SK-N-SH treated with all-trans-retinoic acid at 6 μM for 48 hours (cell line): ENCODE data around the gene PEX10.

Source experiments
- ATAC-seq: fragments of 200-7000 bp; cut with Tn5 transposase; 3 replicates; pipeline ENCODE4 v1.9.1; 2020; ENCODE audit warnings: mild to moderate bottlenecking, moderate library complexity
- ARNTL ChIP-seq: fragments of 450-650 bp; formaldehyde crosslinking; IDR thresholded peaks from 2 replicates; pipeline ENCODE4 v1.5.0; 2020; ENCODE audit warnings: low read depth, mild to moderate bottlenecking, moderate library complexity, borderline replicate concordance
- CSDC2 ChIP-seq: fragments of 250-450 bp; sonication (Bioruptor Pico); IDR thresholded peaks from 2 replicates; pipeline ENCODE4 v1.5.0; 2020; ENCODE audit warnings: mild to moderate bottlenecking, moderate library complexity
- CSRNP3 ChIP-seq: fragments of 250-450 bp; sonication (Bioruptor Pico); IDR thresholded peaks from 2 replicates; pipeline ENCODE4 v1.5.1; 2021; ENCODE audit warnings: mild to moderate bottlenecking, moderate library complexity
- ESRRG ChIP-seq: fragments of 250-450 bp; sonication (Bioruptor Pico); IDR thresholded peaks from 2 replicates; pipeline ENCODE4 v1.6.1; 2021; ENCODE audit warnings: mild to moderate bottlenecking
- ISL1 ChIP-seq: fragments of 250-450 bp; sonication (Bioruptor Pico); IDR thresholded peaks from 2 replicates; pipeline ENCODE4 v2.1.2; 2022; ENCODE audit warnings: mild to moderate bottlenecking, moderate library complexity
- OSR1 ChIP-seq: fragments of 250-450 bp; sonication (Bioruptor Pico); IDR thresholded peaks from 2 replicates; pipeline ENCODE4 v1.8.0; 2022; ENCODE audit warnings: moderate library complexity, mild to moderate bottlenecking, inconsistent platforms
- POU6F1 ChIP-seq: fragments of 250-450 bp; sonication (Bioruptor Pico); IDR thresholded peaks from 2 replicates; pipeline ENCODE4 v1.8.0; 2021; ENCODE audit warnings: low read depth, mild to moderate bottlenecking, moderate library complexity, borderline replicate concordance
- PPARA ChIP-seq: fragments of 250-450 bp; sonication (Bioruptor Pico); IDR thresholded peaks from 2 replicates; pipeline ENCODE4 v1.5.0; 2020; ENCODE audit warnings: mild to moderate bottlenecking, borderline replicate concordance
- RARB ChIP-seq: fragments of 250-450 bp; sonication (Bioruptor Pico); IDR thresholded peaks from 2 replicates; pipeline ENCODE4 v1.8.0; 2021; ENCODE audit warnings: mild to moderate bottlenecking, moderate library complexity
- SNAI2 ChIP-seq: fragments of 250-450 bp; sonication (Bioruptor Pico); IDR thresholded peaks from 2 replicates; pipeline ENCODE4 v1.5.0; 2020; ENCODE audit warnings: mild to moderate bottlenecking, moderate library complexity
- TOX ChIP-seq: fragments of 250-450 bp; sonication (Bioruptor Pico); IDR thresholded peaks from 2 replicates; pipeline ENCODE4 v1.8.0; 2021; ENCODE audit warnings: mild to moderate bottlenecking, moderate library complexity, borderline replicate concordance
- ZFP30 ChIP-seq: fragments of 450-650 bp; formaldehyde crosslinking; IDR thresholded peaks from 2 replicates; pipeline ENCODE4 v1.5.0; 2022; ENCODE audit warnings: mild to moderate bottlenecking, moderate library complexity
- ZNF565 ChIP-seq: fragments of 450-650 bp; formaldehyde crosslinking; conservative IDR thresholded peaks from 2 replicates; pipeline ENCODE4 v1.5.0; 2020; ENCODE audit warnings: low read depth, mild to moderate bottlenecking, moderate library complexity
- ZNF70 ChIP-seq: fragments of 450-650 bp; formaldehyde crosslinking; IDR thresholded peaks from 2 replicates; pipeline ENCODE4 v1.5.0; 2020; ENCODE audit warnings: mild to moderate bottlenecking, moderate library complexity
- ZNF8 ChIP-seq: fragments of 450-650 bp; formaldehyde crosslinking; IDR thresholded peaks from 2 replicates; pipeline ENCODE4 v1.5.0; 2020; ENCODE audit warnings: mild to moderate bottlenecking, moderate library complexity
- TF ChIP-seq, protein P1 (sequence below): fragments of 250-450 bp; sonication (Bioruptor Pico); IDR thresholded peaks from 2 replicates; pipeline ENCODE4 v1.5.0; 2020; ENCODE audit warnings: mild to moderate bottlenecking, moderate library complexity
- TF ChIP-seq, protein P2 (sequence below): fragments of 250-450 bp; sonication (Bioruptor Pico); IDR thresholded peaks from 2 replicates; pipeline ENCODE4 v1.8.0; 2020; ENCODE audit warnings: mild to moderate bottlenecking, moderate library complexity, borderline replicate concordance
- TF ChIP-seq, protein P3 (sequence below): fragments of 250-450 bp; sonication (Bioruptor Pico); IDR thresholded peaks from 2 replicates; pipeline ENCODE4 v1.5.1; 2020; ENCODE audit warnings: low read depth, mild to moderate bottlenecking, moderate library complexity

PEX10 gene

DNA sequence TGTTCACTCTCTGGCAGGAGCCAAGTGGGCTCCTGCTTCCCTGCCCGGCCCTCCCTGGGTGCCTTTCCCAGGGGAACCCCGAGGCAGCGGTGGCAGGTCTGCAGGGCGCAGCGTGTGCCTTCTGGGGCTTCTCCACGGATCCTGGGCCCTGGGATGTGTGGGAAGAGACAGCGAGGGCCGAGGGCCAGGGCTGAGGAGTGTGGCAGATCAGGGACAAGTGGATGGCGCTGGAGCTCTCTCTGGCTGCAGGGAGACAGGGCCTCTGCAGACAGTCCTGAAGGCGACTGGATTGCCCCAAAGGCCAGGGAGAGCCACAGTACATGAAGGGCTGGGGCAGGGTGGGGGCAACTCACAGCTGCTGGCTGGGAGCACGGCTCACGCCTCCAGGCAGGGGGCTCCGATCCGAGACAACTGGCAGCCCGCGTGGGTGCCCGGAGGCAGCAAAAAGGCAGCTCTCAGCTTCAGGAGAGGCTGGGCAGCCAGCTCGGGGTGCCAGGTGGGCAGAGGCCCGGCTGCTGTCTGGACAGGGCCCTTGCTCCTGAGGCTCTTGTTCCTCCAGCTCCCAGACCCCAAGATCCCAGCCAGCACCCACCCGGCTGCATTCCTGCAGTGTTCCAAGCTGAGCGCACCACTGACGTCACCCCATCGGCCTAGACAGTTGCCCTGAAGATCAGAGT, 37.0 kb downstream of the PEX10 start:
- ATAC-seq, result no peak
- TF ChIP-seq, protein P1, sequence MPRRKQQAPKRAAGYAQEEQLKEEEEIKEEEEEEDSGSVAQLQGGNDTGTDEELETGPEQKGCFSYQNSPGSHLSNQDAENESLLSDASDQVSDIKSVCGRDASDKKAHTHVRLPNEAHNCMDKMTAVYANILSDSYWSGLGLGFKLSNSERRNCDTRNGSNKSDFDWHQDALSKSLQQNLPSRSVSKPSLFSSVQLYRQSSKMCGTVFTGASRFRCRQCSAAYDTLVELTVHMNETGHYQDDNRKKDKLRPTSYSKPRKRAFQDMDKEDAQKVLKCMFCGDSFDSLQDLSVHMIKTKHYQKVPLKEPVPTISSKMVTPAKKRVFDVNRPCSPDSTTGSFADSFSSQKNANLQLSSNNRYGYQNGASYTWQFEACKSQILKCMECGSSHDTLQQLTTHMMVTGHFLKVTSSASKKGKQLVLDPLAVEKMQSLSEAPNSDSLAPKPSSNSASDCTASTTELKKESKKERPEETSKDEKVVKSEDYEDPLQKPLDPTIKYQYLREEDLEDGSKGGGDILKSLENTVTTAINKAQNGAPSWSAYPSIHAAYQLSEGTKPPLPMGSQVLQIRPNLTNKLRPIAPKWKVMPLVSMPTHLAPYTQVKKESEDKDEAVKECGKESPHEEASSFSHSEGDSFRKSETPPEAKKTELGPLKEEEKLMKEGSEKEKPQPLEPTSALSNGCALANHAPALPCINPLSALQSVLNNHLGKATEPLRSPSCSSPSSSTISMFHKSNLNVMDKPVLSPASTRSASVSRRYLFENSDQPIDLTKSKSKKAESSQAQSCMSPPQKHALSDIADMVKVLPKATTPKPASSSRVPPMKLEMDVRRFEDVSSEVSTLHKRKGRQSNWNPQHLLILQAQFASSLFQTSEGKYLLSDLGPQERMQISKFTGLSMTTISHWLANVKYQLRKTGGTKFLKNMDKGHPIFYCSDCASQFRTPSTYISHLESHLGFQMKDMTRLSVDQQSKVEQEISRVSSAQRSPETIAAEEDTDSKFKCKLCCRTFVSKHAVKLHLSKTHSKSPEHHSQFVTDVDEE (CRISPR knock-in tag), result no peak
- TF ChIP-seq RARB (CRISPR knock-in tag), result no peak
- no peak for TF ChIP-seq ZNF70 (CRISPR knock-in tag)
- TF ChIP-seq, protein P2, sequence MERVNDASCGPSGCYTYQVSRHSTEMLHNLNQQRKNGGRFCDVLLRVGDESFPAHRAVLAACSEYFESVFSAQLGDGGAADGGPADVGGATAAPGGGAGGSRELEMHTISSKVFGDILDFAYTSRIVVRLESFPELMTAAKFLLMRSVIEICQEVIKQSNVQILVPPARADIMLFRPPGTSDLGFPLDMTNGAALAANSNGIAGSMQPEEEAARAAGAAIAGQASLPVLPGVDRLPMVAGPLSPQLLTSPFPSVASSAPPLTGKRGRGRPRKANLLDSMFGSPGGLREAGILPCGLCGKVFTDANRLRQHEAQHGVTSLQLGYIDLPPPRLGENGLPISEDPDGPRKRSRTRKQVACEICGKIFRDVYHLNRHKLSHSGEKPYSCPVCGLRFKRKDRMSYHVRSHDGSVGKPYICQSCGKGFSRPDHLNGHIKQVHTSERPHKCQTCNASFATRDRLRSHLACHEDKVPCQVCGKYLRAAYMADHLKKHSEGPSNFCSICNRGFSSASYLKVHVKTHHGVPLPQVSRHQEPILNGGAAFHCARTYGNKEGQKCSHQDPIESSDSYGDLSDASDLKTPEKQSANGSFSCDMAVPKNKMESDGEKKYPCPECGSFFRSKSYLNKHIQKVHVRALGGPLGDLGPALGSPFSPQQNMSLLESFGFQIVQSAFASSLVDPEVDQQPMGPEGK (CRISPR knock-in tag), result no peak

GRCh38 chr1:2374252-2375155, 37.9 kb downstream of the PEX10 start:
- no peak; the same call in 2 of the 3 replicates for ATAC-seq
- TF ChIP-seq TOX (CRISPR knock-in tag), result no peak
- no peak for TF ChIP-seq ZFP30
- TF ChIP-seq CSDC2 (CRISPR knock-in tag), result no peak
- TF ChIP-seq, protein P3, sequence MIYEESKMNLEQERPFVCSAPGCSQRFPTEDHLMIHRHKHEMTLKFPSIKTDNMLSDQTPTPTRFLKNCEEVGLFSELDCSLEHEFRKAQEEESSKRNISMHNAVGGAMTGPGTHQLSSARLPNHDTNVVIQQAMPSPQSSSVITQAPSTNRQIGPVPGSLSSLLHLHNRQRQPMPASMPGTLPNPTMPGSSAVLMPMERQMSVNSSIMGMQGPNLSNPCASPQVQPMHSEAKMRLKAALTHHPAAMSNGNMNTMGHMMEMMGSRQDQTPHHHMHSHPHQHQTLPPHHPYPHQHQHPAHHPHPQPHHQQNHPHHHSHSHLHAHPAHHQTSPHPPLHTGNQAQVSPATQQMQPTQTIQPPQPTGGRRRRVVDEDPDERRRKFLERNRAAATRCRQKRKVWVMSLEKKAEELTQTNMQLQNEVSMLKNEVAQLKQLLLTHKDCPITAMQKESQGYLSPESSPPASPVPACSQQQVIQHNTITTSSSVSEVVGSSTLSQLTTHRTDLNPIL, result no peak
- no peak for TF ChIP-seq CSRNP3 (CRISPR knock-in tag)
- TF ChIP-seq PPARA (CRISPR knock-in tag), result no peak
- TF ChIP-seq ZNF8 (CRISPR knock-in tag), result no peak
- TF ChIP-seq, protein P1 (CRISPR knock-in tag), result no peak
- no peak for TF ChIP-seq SNAI2 (CRISPR knock-in tag)
- no peak for TF ChIP-seq ESRRG
- no peak for TF ChIP-seq ZNF565 (CRISPR knock-in tag)
- TF ChIP-seq POU6F1 (CRISPR knock-in tag), result no peak
- TF ChIP-seq ISL1 (CRISPR knock-in tag), result no peak
- TF ChIP-seq, protein P2 (CRISPR knock-in tag), result no peak
- TF ChIP-seq ARNTL (CRISPR knock-in tag), result no peak
- no peak for TF ChIP-seq OSR1 (CRISPR knock-in tag)
